HG02610 (cell line): ENCODE results near the gene CD248.
"Not testable (repeated sequence)": the region's sequence is repeated elsewhere in the genome, so short reads cannot be mapped to it uniquely, and the experiment has no call there.

Experiments
- ATAC-seq: cut with Tn5 transposase; IDR thresholded peaks from one replicate; pipeline ENCODE4 v1.9.1; 2021; ENCODE audit warnings: mild to moderate bottlenecking, moderate library complexity; ENCODE audit not compliant: unreplicated experiment

Gene CD248

DNA sequence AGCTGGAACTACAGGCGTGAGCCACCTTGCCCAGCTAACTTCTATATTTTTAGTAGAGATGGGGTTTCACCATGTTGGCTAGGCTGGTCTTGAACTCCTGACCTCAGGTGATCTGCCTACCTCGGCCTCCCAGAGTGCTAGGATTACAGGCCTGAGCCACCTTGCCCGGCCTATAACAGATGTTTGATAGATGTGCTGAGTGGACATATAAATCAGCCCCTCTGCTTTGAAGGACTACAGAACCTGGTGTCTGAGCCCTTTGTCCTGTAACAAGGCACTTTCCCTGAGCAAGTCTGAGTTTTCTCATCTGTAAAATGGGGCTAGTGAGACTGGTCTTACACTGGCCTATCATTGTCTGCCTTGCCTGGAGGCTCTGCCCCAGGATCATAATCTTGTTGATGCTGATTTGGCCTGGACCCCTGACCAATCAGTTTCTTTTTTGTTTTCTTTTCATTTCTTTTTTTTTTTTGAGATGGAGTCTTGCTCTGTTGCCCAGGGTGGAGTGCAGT is 12.4 kb upstream of the CD248 start:
- no peak for ATAC-seq

DNA sequence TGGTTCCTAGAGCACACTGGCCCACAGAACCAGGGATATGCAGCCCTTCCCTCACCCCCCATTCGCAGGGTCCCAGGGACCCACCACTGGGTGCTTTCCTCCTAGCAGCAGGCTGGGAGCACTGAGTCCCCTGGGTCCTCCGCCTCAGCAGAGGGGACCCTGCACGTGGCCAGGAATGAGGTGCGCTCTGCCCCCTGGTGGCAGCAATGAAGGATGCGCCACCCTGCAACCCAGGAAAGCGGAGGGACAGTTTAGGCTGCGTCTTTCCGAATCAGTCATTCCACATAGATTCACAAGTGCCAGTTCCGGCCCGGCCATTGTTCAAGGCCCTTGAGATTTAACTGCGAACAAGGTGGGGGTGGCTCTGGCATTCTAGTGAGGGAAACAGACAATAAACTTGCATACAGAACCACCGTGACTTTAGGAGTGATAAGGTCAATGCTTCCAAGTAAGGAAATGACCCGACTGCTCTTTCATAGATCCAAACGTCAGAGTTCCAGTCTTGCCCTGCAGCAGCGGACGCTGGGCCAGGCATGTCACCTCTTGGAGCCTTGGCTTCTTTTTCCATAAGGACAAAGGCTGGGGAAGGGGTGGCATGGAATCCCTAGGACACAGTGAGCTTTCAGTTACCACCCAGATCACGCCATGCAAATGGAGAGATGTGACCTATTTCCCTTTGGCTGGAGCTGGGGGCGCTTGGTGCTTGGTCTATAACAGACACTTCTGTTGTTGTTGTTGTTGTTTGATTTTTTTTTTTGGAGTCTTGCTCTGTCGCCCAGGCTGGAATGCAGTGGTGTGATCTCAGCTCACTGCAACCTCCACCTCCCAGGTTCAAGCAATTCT is 11.7 kb upstream of the CD248 start:
- ATAC-seq = peak; percentile 60

DNA sequence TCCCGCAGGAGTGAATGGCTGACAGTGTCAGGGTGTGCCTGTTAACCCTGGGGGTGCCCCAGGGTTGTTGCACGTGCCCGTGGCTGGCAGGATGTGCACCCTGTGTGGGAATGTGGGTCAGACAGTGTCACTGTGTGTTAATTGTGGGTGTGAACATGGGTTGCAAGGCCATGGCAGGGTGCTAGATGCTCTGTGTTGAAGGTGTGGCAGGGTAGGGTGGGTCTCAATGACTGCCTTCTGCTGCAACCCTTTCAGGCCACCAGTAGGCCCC is 11.1 kb upstream of the CD248 start:
- ATAC-seq = no peak

DNA sequence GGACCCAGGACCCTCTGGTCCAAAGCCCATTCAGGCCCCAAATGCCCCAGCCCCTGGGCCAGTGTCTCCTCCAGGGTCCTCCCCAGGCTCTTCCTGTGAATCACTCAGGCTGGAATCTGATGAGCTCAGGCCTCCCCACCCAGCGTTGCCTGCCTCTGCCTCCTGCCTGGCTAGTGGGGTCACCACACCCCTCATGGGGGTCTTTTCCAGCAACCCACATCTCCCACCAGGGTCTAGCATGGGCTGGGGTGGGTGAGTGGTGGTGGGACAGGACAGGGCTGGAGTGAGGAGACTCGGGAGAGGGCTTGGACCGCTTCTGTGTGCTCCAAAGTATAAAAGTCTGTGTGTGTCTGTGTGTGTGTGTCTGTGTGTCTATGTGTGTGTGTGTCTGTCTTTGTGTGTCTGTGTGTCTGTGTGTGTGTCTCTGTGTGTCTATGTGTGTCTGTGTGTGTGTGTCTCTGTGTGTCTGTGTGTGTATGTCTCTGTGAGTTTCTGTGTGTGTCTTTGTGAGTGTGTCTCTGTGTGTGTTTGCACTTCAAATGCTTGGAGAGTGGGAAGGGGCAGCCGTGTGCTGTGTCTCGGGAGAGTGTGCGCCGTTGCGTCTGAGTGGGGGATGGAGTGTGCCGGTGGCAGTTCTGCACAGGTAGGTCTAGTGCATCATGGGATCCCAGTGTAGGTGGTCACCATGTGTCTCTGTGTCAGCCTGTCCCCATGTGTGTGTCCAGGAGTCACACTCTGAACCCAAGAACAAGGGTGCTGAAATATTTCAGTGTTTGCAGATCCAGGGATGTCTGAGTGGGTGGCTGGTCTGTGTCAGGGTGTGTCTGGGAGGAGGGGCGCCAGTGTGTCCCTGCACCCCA is 10.6 kb upstream of the CD248 start:
- ATAC-seq = no peak

GRCh38 chr11:66326261-66327111 is 9.6 kb upstream of the CD248 start:
- no peak for ATAC-seq

GRCh38 chr11:66325263-66325671 is 8.4 kb upstream of the CD248 start:
- ATAC-seq = no peak

- no peak for ATAC-seq
These were observed 7.8 kb upstream of the CD248 start for GRCh38 chr11:66324664-66325063.

DNA sequence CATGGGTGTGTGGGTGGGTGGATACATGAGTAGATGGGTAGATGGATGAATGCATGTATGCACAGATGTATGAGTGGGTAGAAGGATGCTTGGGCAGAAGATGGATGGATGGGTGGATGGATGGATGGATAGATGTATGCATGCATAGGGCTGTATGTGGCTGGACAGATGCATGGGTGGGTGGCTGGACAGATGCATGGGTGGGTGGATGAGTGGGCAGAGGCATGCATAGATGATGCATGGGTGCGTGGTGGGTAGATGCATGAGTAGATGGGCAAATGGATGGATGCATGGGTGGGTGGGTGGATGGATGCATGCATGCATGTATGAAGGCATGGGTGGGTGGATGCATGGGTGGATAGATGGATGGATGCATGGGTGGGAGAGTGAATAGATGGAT is 6.8 kb upstream of the CD248 start:
- ATAC-seq = no peak

GRCh38 chr11:66322732-66323427 is 6.0 kb upstream of the CD248 start:
- no peak for ATAC-seq

- no peak for ATAC-seq
These were observed 4.8 kb upstream of the CD248 start for GRCh38 chr11:66321606-66322005.

DNA sequence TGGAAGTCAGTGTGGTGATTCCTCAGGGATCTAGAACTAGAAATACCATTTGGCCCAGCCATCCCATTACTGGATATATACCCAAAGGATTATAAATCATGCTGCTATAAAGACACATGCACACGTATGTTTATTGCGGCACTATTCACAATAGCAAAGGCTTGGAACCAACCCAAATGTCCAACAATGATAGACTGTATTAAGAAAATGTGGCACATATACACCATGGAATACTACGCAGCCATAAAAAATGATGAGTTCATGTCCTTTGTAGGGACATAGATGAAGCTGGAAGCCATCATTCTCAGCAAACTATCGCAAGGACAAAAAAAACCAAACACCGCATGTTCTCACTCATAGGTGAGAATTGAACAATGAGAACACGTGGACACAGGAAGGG is 3.9 kb upstream of the CD248 start:
- ATAC-seq = not testable (repeated sequence)

GRCh38 chr11:66320289-66320688 is 3.4 kb upstream of the CD248 start:
- not testable (repeated sequence) for ATAC-seq

DNA sequence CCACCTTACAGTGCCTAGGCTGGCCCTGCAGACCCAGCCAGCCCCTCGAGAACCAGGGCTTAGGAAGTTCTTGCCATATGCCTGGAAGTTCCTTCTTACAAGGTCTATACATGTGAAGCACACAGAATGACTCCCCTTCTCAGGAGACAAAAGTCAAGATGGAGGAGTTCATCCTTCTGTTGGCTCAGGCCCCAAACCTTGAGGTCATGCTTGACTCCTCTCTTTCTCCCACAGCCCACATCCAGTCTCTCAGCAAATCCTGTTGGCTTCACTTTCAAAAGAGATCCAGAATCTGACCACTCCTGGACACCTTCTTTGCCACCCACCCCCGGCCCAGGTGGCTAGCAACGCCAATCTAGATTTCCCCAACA is 1.7 kb upstream of the CD248 start:
- ATAC-seq = no peak

GRCh38 chr11:66317723-66318599 is 1.1 kb upstream of the CD248 start:
- ATAC-seq = no peak

- no peak for ATAC-seq
These were observed 478 bp upstream of the CD248 start for GRCh38 chr11:66317322-66317722.

- ATAC-seq = no peak
These were observed 678 bp downstream of the CD248 start for GRCh38 chr11:66315921-66316811.

DNA sequence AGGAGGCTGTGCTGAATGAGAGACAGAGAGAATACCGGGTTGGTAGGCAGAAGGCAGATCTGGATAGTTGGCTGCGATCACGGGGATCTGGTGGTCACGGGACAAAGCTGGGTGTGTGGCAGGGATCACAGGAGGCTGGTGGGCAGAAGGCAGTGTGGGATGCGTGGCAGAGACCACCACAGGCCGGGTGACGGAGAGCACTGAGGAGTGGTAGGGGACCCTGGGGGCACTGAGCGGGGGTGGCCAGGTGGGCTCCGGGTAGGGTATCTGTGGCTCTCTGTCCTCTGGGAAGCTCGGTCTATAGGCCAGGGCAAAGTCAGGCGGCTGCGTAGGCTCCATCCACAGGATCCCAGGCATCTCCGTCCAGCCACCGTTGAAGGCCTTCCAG is 1.4 kb downstream of the CD248 start:
- no peak for ATAC-seq

GRCh38 chr11:66314561-66315497 is 2.0 kb downstream of the CD248 start:
- no peak for ATAC-seq
